GM18867 (cell line): ENCODE results near the gene MDN1.
A peak's percentile ranks its signal among the peaks of the same experiment; 100 is the strongest.
"Not testable (repeated sequence)": the region's sequence is repeated elsewhere in the genome, so short reads cannot be mapped to it uniquely, and the experiment has no call there.

Source experiments
- ATAC-seq: cut with Tn5 transposase; IDR thresholded peaks from one replicate; pipeline ENCODE4 v1.9.1; 2021; ENCODE audit warnings: mild to moderate bottlenecking, moderate library complexity; ENCODE audit not compliant: unreplicated experiment

The MDN1 gene

GRCh38 chr6:89660981-89661380 lies 158.6 kb downstream of the MDN1 start:
- no peak for ATAC-seq

- ATAC-seq, result no peak
Observed at GRCh38 chr6:89657445-89658158, 162.0 kb downstream of the MDN1 start.

- ATAC-seq, result no peak
Observed at GRCh38 chr6:89655122-89655521, 164.5 kb downstream of the MDN1 start.

- no peak for ATAC-seq
Observed at GRCh38 chr6:89650579-89650978, 169.0 kb downstream of the MDN1 start.

GRCh38 chr6:89649682-89650081 lies 169.9 kb downstream of the MDN1 start:
- ATAC-seq, result no peak

GRCh38 chr6:89644864-89645263 lies 174.7 kb downstream of the MDN1 start:
- ATAC-seq, result no peak

- ATAC-seq, result no peak
Observed at GRCh38 chr6:89643406-89643805, 176.2 kb downstream of the MDN1 start.

GRCh38 chr6:89642956-89643355 lies 176.6 kb downstream of the MDN1 start:
- ATAC-seq, result no peak

- not testable (repeated sequence) for ATAC-seq
Observed at GRCh38 chr6:89641581-89641980, 178.0 kb downstream of the MDN1 start.

GRCh38 chr6:89640804-89641203 lies 178.8 kb downstream of the MDN1 start:
- ATAC-seq, result no peak

GRCh38 chr6:89638320-89639195 lies 181.0 kb downstream of the MDN1 start, which contains the start of gene LYRM2:
LYRM2 (minus strand) TSS chr6:89638747; CDS start chr6:89638716, 31 bp downstream.
- peak; percentile 98 for ATAC-seq

GRCh38 chr6:89637960-89638319 lies 181.7 kb downstream of the MDN1 start:
- peak; percentile 1 for ATAC-seq

GRCh38 chr6:89636412-89636811 lies 183.2 kb downstream of the MDN1 start:
- ATAC-seq, result not testable (repeated sequence)

GRCh38 chr6:89630488-89630887 lies 189.1 kb downstream of the MDN1 start:
- no peak for ATAC-seq

GRCh38 chr6:89623749-89624148 lies 195.8 kb downstream of the MDN1 start:
- ATAC-seq, result no peak

- ATAC-seq, result no peak
Observed at GRCh38 chr6:89619567-89619966, 200.0 kb downstream of the MDN1 start.

- no peak for ATAC-seq
Observed at GRCh38 chr6:89618026-89618425, 201.6 kb downstream of the MDN1 start.

GRCh38 chr6:89616531-89616930 lies 203.1 kb downstream of the MDN1 start:
- no peak for ATAC-seq

- no peak for ATAC-seq
Observed at GRCh38 chr6:89615882-89616281, 203.7 kb downstream of the MDN1 start.

GRCh38 chr6:89613790-89614189 lies 205.8 kb downstream of the MDN1 start:
- no peak for ATAC-seq

- no peak for ATAC-seq
Observed at GRCh38 chr6:89612121-89612520, 207.5 kb downstream of the MDN1 start.

GRCh38 chr6:89611666-89612065 lies 207.9 kb downstream of the MDN1 start:
- no peak for ATAC-seq
